Measurements from ENCODE around the gene KRT15.

KRT15 gene

DNA sequence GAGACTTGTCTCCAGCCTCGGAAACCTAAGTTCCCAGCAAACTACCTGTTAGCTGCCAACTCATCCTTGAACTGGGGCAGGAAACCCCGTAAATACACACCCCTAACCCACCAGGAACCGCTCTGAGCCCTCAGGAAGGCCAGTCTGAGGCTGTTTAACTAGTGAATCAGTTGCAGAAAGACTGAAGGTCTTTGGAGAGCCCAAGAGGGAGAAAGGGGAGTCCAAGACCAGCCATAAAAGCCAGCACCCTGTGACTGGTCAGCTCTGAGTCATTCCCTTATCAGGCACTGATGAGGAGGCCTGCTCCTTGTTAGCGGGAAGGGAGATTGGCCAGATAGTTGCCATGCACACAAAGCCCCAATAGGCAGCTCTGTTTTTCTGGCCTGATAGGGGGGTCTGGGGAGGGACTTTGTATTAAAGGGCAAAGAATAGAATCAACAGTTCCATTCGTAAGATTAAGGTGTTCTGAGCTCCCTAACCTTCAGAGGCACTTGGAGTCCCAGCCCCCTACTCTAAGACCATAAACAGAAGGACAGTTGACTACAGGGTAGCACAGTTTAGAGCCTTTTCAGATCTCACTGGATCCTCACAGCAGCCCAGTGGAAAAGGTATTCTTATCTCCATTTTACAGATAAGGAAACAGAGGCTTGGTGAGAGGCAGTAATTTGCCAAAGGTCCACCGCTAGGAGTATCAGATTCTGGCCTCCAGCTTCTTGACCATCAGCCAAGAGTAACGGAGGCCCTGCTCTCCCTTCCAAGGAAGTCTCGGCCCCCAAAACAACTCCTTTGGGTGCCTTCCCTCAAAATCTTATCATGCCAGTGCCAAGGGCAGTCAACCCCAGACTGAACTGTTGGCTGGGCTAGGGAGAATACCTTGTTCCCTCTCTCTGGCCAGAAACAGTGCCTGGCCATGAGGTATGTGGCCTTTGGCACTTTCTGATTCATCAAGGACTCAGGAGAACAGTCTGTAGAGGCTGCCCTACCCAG, 11.7 kb upstream of the KRT15 start:
- DNase-seq (ENCODE audit: low read depth) = peak; percentile 31
- H3K4me3 ChIP-seq (ENCODE audit: low read depth, low read length) = no peak overlapping the region

DNA sequence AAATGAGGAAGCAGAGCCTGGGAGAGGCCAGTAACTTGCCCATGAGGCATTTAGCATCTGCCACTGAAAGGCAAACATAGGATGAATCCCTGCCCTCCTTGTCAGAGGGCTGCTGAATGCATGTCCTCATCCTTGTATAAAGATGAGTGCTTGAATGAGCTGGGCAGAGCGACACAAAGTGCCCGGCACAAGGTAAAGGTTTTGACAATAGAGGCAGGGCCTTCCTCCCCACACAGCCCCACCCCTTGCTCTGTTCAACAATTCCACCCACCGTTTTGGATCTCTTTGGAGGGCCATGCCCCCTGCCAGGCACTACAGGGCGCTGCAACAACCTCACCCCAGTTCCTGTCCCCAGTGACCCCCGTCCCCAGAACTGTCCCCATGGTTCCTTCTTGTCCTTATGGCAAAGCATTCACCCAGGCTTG, 10.8 kb upstream of the KRT15 start:
- no peak overlapping the region for H3K4me3 ChIP-seq (ENCODE audit: low read depth, low read length)
- DNase-seq (ENCODE audit: low read depth) = no peak

DNA sequence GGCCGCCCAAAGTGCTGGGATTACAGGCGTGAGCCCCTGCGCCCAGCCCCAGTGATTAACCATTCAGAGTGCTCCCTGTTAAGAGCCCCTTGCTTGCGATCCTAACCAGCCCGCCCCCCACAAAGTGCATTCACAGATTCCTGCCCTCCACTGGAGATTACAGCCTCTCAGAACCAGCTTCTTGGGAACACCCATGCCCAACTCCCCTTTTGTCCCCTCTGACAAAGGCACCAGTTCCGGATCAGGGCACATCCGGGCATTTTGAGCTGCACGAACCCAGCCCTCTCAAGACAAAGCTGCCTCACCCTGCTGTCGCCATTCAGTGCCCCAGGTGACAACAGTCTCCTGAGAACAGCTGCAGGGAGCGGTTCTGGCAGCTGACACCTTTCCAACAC, 10.3 kb upstream of the KRT15 start:
- H3K4me3 ChIP-seq (ENCODE audit: low read depth, low read length) = no peak overlapping the region
- no peak for DNase-seq (ENCODE audit: low read depth)

DNA sequence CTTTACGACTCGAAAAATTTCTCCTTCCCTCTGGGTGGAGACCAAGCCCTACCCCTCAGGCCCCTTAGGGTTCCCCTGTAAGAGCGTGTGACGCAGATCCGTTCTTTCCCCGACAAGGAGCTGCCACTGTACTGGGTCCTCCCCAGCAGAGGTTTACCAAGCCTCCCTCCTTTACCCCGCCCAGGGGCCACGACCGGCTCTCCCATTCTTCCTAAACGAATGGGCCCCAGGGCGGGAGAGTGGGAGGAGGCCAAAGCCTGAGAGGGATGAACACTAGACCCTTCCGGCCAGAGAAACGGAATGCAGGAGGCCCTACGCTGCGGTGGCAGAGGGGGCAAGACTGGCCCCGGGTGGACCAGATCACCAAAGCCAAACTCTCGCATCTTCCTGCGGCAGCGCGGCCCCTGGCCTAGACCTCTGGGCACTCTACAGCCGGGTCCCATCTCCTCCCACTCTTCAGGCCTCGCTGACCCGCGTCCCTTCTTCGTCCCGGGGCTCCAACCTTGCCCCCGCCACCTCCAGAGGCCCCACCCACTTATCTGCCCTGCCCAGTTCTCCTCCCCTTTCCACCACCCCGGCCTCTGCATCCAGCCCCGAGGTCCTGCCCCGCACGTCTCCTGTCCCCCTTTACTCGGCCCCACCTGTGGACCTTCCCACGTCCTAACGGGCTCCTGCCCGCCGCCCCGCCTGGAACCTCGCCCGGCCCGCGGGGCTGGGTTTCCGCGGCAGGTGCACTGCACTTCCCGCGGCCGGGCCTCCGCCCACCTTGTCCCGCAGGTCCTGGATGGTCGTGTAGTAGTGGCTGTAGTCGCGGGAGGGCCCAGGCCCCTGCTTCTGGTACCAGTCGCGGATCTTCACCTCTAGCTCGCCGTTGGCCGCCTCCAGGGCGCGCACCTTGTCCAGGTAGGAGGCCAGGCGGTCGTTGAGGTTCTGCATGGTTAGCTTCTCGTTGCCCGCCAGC, 8.7 kb upstream of the KRT15 start:
- peak overlapping the region; percentile 44 for H3K4me3 ChIP-seq (ENCODE audit: low read depth, low read length)
- DNase-seq (ENCODE audit: low read depth) = no peak

DNA sequence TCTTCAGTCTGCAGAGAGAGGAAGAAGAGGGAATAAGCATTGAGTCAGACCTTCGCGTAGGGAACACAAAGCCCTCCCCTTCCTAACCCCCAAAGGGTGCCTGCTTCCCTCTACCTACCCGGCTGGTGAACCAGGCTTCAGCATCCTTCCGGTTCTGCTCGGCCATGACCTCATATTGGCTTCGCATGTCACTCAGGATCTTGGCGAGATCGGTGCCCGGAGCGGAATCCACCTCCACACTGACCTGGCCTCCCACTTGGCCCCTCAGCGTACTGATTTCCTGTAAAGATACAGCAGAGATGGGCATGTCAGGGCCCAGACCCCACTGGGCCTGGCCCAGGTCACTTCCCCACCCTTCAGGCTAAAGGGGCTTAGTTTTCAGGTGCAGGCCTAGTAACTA, 5.6 kb upstream of the KRT15 start:
- H3K4me3 ChIP-seq (ENCODE audit: low read depth, low read length) = no peak overlapping the region
- no peak for DNase-seq (ENCODE audit: low read depth)

DNA sequence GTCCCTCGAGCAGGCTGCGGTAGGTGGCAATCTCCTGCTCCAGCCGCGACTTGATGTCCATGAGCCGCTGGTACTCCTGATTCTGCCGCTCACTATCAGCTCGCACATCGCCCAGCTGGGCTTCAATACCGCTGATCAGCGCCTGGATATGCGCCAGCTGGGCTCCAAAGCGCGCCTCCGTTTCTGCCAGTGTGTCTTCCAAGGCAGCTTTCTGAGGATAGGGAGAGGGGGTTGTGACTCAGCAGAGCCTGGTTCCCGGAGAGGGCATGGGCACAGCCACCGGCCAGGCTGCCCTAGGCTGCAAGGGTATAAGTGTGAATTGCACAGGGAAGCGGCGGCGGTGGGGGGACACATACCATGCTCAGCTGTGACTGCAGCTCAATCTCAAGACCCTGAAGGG, 5.1 kb upstream of the KRT15 start:
- H3K4me3 ChIP-seq (ENCODE audit: low read depth, low read length) = no peak overlapping the region
- no peak for DNase-seq (ENCODE audit: low read depth)

DNA sequence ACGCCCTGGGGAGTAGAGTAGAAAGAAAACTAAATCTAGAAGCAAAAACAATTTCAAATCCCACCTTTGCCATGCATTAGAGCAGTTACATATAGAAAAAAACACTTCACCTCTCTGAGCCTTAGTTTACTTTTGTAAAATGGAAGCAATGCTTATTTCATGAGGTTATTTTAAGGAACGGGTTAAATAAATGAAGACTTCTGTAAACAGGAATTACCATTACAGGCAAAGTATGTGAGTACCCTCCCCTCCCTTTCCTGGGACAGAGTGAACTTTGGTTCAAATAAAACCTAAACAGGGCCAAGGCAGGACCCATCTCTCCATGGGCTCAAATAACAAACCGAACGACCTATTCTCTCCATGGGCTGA, 4.5 kb upstream of the KRT15 start:
- no peak for DNase-seq (ENCODE audit: low read depth)
- no peak overlapping the region for H3K4me3 ChIP-seq (ENCODE audit: low read depth, low read length)

DNA sequence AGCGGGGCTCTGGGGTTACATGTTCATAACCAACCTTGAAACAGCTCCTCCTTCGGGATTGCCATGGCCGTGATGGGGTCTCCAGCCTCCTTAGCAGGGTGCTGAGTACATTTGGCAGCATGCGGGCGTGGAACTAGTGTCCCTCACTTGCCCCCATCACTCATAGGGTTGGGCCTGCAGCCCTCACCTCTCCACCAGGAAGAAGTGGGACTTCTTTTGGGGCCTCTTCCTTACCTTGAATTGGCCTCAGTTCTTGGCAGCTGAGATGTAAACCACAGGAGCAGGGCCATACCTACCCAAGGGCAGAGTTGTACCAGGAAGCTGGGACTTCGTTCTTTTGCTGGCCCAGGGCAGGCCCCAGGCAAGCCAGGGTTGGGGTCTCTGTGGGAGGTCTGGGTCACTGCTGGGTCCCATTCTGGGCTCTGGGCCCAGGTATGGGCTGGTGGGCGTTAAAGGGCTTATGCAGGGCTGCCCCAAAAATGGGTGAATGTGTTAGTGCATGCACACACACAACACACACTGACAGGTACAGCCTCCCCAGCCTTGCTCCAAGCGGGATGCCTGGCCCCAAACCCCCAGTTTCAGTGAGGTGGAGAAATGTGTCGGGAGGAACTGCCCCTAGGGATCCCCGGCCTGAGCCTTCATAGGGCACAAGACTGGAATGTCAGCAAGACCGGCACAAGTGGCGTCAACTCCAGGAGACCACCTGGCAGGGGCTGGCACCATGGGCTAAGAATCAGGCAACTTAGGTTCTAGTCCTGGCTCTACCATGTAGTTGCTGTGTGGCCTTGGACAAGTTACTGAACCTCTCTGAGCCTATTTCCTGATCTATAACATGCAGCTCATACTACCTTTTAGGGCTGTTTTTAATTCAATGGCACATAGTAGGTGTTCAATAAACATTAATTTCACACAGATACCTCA, 3.9 kb upstream of the KRT15 start:
- DNase-seq (ENCODE audit: low read depth) = no peak
- H3K4me3 ChIP-seq (ENCODE audit: low read depth, low read length) = no peak overlapping the region

DNA sequence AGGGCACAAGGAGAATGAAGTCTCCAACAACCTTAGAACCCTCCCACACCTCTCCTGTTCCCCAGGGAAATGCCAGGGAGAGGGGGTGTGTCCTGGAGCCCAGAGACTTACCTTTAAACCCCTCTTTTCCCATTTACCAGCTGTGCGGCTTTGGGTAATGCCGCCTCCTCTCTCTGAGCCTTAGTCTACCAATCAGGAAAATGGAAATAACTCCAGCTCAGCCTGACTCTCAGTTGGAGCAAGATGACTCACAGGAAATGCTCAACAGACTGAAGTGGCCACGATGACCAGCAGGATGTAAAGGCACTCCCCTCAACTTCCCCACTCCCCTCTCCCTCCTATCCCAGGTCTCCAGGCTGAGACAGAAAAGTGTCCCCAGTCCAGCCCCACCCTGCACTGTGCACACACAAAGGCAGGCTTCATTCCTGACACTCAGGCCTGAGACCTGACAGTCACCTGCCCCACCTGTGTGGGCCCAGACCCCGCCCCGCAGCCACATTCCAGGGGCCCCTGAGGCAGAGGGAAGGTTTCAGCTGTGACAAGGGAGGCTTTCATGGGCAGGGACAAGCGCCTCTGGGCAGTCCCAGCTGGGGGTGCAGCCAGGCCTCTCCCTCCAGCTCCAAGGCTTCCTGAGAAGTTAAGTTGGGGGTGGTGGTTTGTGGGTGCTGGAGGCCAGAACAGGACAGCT, 3.0 kb upstream of the KRT15 start:
- H3K4me3 ChIP-seq (ENCODE audit: low read depth, low read length) = no peak overlapping the region
- DNase-seq (ENCODE audit: low read depth) = peak; percentile 29

DNA sequence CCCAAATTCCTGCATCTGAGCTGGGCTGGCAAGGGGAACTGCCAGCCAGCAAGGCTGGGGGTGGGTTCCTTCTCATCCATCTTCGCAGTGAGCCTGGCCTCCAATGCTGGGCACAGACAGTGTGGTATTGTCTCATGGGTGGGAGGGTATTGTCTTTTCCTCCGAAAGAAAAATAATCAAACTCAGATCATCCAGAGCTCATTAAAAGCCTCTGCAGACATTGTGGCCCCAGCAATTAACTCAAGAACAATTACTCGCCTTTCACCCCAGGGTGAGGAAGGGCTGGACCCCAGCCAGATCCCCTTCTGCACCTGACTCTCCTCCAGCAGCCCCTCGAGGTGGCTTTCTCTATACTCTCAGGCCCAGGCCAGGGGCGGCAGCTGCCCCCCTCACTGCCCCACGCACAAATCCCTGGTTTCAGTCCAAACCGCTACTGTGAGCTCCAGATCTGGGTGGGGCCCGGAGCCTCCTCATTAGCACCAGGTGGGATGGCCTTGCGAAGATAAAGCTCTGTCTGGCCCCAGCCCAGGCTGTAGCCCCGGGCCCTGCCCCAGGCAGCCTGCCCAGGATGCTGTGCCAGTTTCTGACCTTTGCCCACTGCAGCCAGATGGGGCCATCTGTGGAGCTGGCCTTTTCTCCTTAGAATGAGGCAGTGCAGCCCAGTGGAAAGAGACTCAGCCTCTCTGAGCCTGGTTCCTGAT, 2.3 kb upstream of the KRT15 start:
- H3K4me3 ChIP-seq (ENCODE audit: low read depth, low read length) = no peak overlapping the region
- DNase-seq (ENCODE audit: low read depth) = no peak

DNA sequence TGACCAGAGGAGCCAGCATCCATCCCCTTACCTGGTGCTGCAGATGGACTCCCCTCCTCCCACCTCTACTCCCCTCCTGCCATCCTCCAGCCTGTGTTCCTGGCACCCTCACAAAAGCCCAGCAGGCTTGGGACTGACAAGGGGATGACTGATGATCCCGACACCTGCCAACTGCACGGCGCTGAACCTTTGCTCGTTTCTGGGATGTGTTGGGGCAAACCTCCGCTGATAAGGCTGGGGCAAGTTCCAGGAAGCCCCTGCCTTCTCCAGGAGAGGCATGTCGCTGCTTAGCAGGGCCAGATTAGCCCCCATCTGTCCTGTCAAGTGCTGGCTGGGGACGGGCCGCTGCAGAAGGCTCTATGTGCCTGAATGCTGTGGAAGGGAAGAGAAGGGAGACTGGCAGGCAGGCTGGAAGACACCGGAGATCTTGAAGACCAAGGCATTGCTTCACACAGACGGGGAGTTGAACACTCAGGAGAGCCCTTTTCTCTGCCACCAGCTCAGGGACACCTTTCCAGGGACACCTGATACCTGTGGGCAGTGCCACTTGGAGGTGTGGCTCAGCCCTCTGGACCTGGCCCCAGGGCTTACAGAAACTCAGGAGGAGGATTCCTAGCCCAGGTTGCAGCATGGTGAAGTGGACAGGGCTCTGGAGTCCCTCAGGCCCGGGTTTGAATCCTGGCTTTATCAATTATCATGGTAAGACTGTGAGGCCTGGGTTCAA, 973 bp upstream of the KRT15 start:
- DNase-seq (ENCODE audit: low read depth) = no peak
- H3K4me3 ChIP-seq (ENCODE audit: low read depth, low read length) = no peak overlapping the region

DNA sequence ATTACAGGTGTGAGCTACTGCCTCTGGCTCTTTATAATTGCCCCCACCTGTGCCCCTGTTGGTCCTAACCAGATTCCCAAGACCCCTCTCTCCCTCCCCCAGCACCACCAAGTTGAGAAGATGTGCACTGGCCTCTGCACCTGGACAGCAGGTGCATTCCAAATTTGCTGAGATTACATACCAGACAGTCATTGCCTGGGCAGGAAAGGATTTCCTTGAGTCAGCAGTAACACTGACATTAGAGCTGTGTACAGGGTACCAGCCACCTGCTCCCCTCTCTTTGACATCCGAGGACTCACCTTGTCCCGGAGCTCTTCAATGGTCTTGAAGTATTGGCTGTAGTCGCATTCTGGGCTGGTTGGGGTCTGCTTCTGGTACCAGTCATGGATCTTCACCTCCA, 659 bp downstream of the KRT15 start:
- no peak overlapping the region for H3K4me3 ChIP-seq (ENCODE audit: low read depth, low read length)
- DNase-seq (ENCODE audit: low read depth) = no peak

DNA sequence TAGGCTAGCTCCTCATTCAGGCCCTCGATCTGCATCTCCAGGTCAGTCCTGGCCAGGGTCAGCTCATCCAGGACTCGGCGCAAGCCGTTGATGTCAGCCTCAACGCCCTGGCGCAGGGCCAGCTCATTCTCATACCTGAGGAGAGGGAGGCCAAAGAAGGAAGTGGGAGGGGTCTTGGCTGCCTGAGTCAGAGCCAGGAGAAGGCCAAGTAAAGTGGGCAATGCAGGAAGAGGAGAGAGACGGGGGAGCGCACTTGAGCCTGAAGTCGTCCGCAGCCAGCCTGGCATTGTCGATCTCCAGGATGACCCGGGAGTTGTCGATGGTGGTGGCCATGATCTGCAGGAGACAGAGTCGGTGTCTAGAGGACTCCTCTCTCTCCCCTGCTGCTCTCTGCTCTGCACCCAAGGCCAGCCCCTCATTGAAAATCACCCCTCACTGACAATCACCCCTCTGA, 1.8 kb downstream of the KRT15 start:
- H3K4me3 ChIP-seq (ENCODE audit: low read depth, low read length) = no peak overlapping the region
- no peak for DNase-seq (ENCODE audit: low read depth)

DNA sequence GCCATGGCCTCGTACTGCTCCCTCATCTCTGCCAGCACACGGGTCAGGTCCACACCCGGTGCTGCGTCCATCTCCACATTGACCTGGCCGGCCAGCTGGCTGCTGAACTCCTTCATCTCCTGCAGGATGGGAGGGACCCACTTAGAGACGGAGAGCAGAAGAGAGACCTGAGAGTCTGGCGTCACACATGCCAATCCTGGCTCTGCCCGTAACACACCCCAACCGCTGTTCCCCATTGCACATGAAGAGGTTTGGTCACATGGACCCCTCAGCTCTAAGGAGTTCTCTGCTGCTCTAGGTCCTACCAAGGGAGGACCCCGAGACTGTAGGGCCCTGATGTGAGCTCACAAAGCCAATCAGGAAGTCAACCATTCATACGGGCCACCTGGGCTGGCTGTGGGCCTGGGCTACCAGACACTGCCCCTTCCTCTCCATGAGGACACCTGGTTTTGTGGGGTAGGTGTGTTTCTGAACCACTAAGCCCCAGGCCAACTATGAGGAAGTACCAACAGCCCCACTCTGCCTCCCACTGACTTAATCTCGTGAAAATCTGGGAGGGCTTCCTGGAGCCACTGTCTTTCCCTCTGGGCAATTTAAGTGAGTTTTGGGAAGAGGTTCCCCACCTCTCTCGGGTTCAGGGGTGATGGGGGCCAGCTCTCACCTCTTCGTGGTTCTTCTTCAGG, 2.4 kb downstream of the KRT15 start:
- no peak for DNase-seq (ENCODE audit: low read depth)
- no peak overlapping the region for H3K4me3 ChIP-seq (ENCODE audit: low read depth, low read length)

DNA sequence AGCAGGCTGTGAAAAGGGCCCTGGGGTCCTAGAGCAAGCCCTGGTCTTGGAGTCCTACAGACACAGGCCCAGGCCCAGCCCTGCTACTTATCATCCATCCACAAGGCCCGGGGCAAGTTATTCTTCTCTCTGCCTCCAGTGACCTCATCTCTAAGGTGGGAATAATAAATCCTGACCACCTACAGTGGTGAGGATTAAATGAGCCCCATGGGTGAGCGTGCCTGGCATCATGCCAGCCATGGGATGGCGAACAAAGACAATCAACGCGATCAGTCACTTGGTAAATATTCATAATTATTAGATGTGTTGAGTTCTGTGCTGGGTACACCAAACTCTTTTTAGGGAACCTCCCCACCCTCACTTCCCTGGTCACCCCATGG, 5.5 kb downstream of the KRT15 start:
- no peak for DNase-seq (ENCODE audit: low read depth)
- no peak overlapping the region for H3K4me3 ChIP-seq (ENCODE audit: low read depth, low read length)

DNA sequence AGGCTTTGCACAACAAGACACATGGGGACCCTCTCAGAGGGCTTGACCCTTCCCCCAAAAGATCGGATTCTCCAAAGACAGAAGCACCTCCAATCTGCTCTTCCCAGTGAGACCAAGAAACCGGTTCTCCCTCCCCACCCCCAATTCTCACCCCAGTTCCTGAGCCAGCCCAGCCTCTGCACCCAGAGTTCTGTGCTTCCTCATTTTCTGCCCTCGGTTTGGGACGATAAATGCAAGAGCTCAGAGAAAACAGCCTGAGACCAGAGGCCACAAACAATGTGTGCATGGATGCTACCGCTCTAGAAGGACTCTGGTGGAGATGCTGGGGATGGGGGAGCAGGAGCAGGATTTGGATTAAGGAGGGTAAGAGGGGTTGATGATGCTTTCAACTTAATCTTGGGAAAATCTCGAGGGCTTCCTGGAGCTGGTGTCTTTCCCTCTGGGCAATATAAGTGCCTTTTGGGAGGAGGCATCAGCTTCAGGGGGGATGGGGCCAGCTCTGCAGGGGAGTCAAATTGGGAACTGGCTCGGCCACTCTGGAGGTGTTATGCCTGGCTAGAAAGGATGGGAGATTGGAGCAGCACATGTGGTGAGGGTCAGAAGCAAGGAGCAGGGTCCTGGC, 6.0 kb downstream of the KRT15 start:
- H3K4me3 ChIP-seq (ENCODE audit: low read depth, low read length) = no peak overlapping the region
- no peak for DNase-seq (ENCODE audit: low read depth)

DNA sequence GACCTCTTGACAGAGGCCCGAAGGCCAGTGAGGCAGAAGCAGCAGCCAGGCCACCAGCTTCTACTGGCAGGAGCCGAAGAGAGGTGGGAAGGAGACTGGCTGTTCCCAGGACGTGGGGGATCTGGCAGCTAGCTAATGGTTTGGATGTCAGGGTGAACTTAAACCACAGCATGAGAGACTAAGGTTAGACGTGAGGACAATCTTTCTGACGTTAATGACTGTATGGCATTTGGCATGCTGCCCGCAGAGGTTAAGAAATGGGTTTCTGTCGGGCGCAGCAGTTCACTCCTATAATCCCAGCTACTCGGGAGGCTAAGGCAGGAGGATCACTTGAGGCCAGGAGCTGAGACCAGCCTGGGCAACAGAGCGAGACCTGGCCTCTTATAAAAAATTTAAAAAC, 7.0 kb downstream of the KRT15 start:
- no peak for DNase-seq (ENCODE audit: low read depth)
- H3K4me3 ChIP-seq (ENCODE audit: low read depth, low read length) = no peak overlapping the region

Measured in skeletal muscle cell (primary cell).